HG02763 (cell line): ENCODE data around the gene RXYLT1.
"Not testable (repeated sequence)": the region's sequence is repeated elsewhere in the genome, so short reads cannot be mapped to it uniquely, and the experiment has no call there.

Experiments
- ATAC-seq: cut with Tn5 transposase; IDR thresholded peaks from one replicate; pipeline ENCODE4 v1.9.1; 2021; ENCODE audit warnings: mild to moderate bottlenecking, moderate library complexity; ENCODE audit not compliant: unreplicated experiment

Gene RXYLT1

GRCh38 chr12:63842750-63843149 is 63.0 kb downstream of the RXYLT1 start:
- ATAC-seq = not testable (repeated sequence)

GRCh38 chr12:63843254-63843720 is 63.6 kb downstream of the RXYLT1 start:
- ATAC-seq = no peak

- ATAC-seq = peak; percentile 96
These were observed 64.1 kb downstream of the RXYLT1 start for GRCh38 chr12:63843721-63844390.

- ATAC-seq = peak; percentile 20
These were observed 65.0 kb downstream of the RXYLT1 start, which contains the start of gene SRGAP1 for GRCh38 chr12:63844391-63845341. SRGAP1 (plus strand) TSS chr12:63844700; CDS start chr12:63844817, 117 bp downstream.

- ATAC-seq = no peak
These were observed 66.0 kb downstream of the RXYLT1 start for GRCh38 chr12:63845726-63846125.

GRCh38 chr12:63846238-63846967 is 66.7 kb downstream of the RXYLT1 start:
- no peak for ATAC-seq

GRCh38 chr12:63848450-63848849 is 68.7 kb downstream of the RXYLT1 start:
- no peak for ATAC-seq

- ATAC-seq = no peak
These were observed 69.5 kb downstream of the RXYLT1 start for GRCh38 chr12:63849106-63849620.

GRCh38 chr12:63849641-63850040 is 69.9 kb downstream of the RXYLT1 start:
- no peak for ATAC-seq

GRCh38 chr12:63853978-63854377 is 74.3 kb downstream of the RXYLT1 start:
- ATAC-seq = no peak

- no peak for ATAC-seq
These were observed 75.6 kb downstream of the RXYLT1 start for GRCh38 chr12:63855299-63855698.

GRCh38 chr12:63857771-63858670 is 78.3 kb downstream of the RXYLT1 start:
- ATAC-seq = no peak
